Measurements from ENCODE around the gene CRNKL1. TPM values are rescaled to one million over a fixed set of nuclear protein-coding genes. Genes with fewer than 3 reads are reported as not detected.

The CRNKL1 gene
- polyA plus RNA-seq, 3 donors = 4.0 to 7.4 (median 5.9) TPM

DNA sequence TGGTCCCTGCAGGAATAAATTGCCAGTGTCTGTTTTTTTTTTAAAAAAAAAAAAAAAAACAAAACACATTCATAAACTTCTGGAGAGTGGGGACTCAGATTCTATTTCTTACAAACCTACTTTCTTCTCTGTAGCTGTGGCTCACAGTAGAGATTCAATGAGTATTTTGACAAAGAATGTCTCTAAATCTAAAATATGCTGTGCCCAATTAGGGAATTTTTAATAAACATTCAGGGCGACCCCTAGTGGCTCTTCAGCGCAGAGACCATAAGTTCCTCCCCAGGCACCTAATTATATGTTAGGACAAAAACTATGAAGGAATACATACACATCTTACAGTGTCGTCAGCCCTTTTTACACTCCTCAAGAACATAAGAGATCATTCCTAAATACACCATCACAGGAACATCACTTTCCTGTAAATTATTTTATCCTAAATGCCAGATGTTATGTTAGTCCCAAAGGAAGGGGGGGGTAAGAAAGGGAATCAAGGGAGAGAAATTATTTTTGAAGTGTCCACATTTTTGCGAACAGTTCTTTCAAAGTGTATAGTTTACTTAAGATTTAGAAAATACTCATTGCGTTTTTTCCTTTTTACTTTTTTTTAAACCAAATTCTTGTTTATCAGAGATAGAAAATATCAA, 56.9 kb downstream of the CRNKL1 start:
- Mint-ChIP-seq H3K36me3 (peaks cover 74 to 83% of the 10 kb centered on the region in 2 donors), H3K4me1 (peaks cover 43% of the 10 kb centered on the region), H3K27me3 (ENCODE audit: low read depth in 3 of 3) (peaks cover 0 to 2% (median 0%) of the 10 kb centered on the region in 3 donors), H3K27ac (peak overlapping the region in 6 of 7 donors; percentile 35 to 76 (median 72)), H3K4me3 (no peak overlapping the region), H3K9me3 (no peaks in the 10 kb centered on the region)
- WGBS (ENCODE audit: insufficient coverage) = no CpG with 5 or more reads among the region's 5 CpGs
- H2AFZ ChIP-seq (ENCODE audit: insufficient read depth, low read depth, low read length, poor library complexity, severe bottlenecking) = no peak overlapping the region
- intact Hi-C loops (cut with micrococcal nuclease) = loop anchor here (5.0 to 10.0 kb wide), 4 partner anchors 93 to 303 kb away; no protein-coding TSS in a partner anchor
- H3K36me3 ChIP-seq (replicated peaks in 1 of 2; ENCODE audit: control insufficient read depth in 1 of 2, insufficient read depth in 2 of 2, low read length in 2 of 2) = peaks cover 68 to 91% of the 10 kb centered on the region in 2 donors
- peak in 2 of 3 donors; percentile 63 to 74 for DNase-seq
- peaks cover 19% of the 10 kb centered on the region for H4K20me1 ChIP-seq (ENCODE audit: insufficient read depth, low read length)
- H3K9me3 ChIP-seq (replicated peaks in 1 of 2; ENCODE audit: control insufficient read depth in 1 of 2, insufficient read depth in 1 of 2, low read length in 2 of 2) = no peaks in the 10 kb centered on the region
- H3K27ac ChIP-seq (ENCODE audit: low read depth in 1 of 2, low read length in 2 of 2) = peak overlapping the region in 1 of 2 donors; percentile 10
- H3K4me2 ChIP-seq (replicated peaks; ENCODE audit: extremely low read depth, low read length, poor library complexity, severe bottlenecking) = no peak overlapping the region
- no peaks in the 10 kb centered on the region for H3K27me3 ChIP-seq (ENCODE audit: control insufficient read depth in 2 of 2, insufficient read depth in 2 of 2, low read length in 2 of 2)
- H3K9ac ChIP-seq (ENCODE audit: insufficient read depth, low read length, poor library complexity, severe bottlenecking) = no peak overlapping the region
- peaks cover 54% of the 10 kb centered on the region for H3K79me2 ChIP-seq (ENCODE audit: insufficient read depth, low read length)
- TF ChIP-seq, protein P1, sequence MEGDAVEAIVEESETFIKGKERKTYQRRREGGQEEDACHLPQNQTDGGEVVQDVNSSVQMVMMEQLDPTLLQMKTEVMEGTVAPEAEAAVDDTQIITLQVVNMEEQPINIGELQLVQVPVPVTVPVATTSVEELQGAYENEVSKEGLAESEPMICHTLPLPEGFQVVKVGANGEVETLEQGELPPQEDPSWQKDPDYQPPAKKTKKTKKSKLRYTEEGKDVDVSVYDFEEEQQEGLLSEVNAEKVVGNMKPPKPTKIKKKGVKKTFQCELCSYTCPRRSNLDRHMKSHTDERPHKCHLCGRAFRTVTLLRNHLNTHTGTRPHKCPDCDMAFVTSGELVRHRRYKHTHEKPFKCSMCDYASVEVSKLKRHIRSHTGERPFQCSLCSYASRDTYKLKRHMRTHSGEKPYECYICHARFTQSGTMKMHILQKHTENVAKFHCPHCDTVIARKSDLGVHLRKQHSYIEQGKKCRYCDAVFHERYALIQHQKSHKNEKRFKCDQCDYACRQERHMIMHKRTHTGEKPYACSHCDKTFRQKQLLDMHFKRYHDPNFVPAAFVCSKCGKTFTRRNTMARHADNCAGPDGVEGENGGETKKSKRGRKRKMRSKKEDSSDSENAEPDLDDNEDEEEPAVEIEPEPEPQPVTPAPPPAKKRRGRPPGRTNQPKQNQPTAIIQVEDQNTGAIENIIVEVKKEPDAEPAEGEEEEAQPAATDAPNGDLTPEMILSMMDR (IDR thresholded peaks at IDR 0.05) = peak; percentile 83
- no peak overlapping the region for H3K4me3 ChIP-seq (replicated peaks in 1 of 3; ENCODE audit: low read depth in 2 of 3, low read length in 3 of 3)
- peaks cover 36 to 45% of the 10 kb centered on the region in 2 donors for H3K4me1 ChIP-seq (ENCODE audit: control insufficient read depth in 1 of 2, insufficient read depth in 2 of 2, low read length in 2 of 2)

DNA sequence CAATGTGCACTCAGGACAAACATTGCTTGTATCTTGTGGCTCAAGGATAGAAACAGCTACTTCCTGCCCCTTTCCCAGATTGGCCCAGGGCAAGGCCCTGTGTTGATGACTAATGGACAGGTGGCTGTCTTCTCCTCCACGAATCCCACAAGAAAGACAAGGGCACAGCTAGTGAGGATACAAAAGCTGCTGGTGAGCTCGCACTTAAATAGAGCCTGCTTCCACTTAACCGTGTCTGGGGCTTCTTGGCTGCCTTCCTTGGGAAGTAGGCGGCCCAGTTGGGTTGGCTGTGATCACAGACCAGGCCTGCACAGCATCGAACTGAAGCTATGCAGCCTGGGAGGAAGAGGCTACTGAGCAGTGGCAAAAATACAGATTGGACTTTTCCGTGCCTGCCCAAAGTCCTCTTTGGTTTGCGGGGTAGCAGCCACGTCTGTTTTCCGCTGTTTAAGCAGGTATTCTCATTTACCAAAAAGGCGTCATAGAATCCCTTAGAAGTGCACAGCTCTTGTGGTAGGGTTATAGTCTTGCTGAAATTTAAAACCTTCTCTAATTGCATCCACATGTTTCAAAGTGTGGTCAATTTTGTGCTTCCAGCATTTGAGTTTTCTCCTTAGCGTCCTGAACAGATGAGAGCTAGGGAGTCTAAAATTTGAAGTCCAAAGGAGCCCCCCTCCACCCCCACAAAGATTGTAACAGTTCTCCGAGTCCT, 58.2 kb downstream of the CRNKL1 start:
- no peak overlapping the region for H3K4me3 Mint-ChIP-seq
- peak overlapping the region; percentile 13 to 60 for H3K27ac ChIP-seq (ENCODE audit: low read depth in 1 of 2, low read length in 2 of 2)
- peaks cover 31% of the 10 kb centered on the region for H3K4me1 Mint-ChIP-seq
- H3K36me3 ChIP-seq (replicated peaks in 1 of 2; ENCODE audit: control insufficient read depth in 1 of 2, insufficient read depth in 2 of 2, low read length in 2 of 2) = peaks cover 70 to 92% of the 10 kb centered on the region in 2 donors
- H3K27me3 Mint-ChIP-seq (ENCODE audit: low read depth in 3 of 3) = peaks cover 0 to 2% (median 0%) of the 10 kb centered on the region in 3 donors
- H3K27ac Mint-ChIP-seq = peak overlapping the region in 5 of 7 donors; percentile 43 to 83 (median 69)
- H3K79me2 ChIP-seq (ENCODE audit: insufficient read depth, low read length) = peaks cover 62% of the 10 kb centered on the region
- H3K9me3 Mint-ChIP-seq = peaks cover 0 to 2% (median 0%) of the 10 kb centered on the region in 7 donors
- H3K9me3 ChIP-seq (replicated peaks in 1 of 2; ENCODE audit: control insufficient read depth in 1 of 2, insufficient read depth in 1 of 2, low read length in 2 of 2) = no peaks in the 10 kb centered on the region
- no peak overlapping the region for H3K4me3 ChIP-seq (replicated peaks in 1 of 3; ENCODE audit: low read depth in 2 of 3, low read length in 3 of 3)
- no peak overlapping the region for H2AFZ ChIP-seq (ENCODE audit: insufficient read depth, low read depth, low read length, poor library complexity, severe bottlenecking)
- H3K9ac ChIP-seq (ENCODE audit: insufficient read depth, low read length, poor library complexity, severe bottlenecking) = no peak overlapping the region
- WGBS (ENCODE audit: insufficient coverage) = 76% methylated on average over 4 of the region's 12 CpGs
- H3K4me2 ChIP-seq (replicated peaks; ENCODE audit: extremely low read depth, low read length, poor library complexity, severe bottlenecking) = no peak overlapping the region
- H3K36me3 Mint-ChIP-seq = peaks cover 75 to 84% of the 10 kb centered on the region in 2 donors
- no peaks in the 10 kb centered on the region for H3K27me3 ChIP-seq (ENCODE audit: control insufficient read depth in 2 of 2, insufficient read depth in 2 of 2, low read length in 2 of 2)
- DNase-seq = no peak
- H4K20me1 ChIP-seq (ENCODE audit: insufficient read depth, low read length) = peaks cover 31% of the 10 kb centered on the region
- intact Hi-C loops (cut with micrococcal nuclease) = loop anchor here (5.0 to 10.0 kb wide), 3 partner anchors 92 to 299 kb away; no protein-coding TSS in a partner anchor
- peaks cover 23 to 33% of the 10 kb centered on the region in 2 donors for H3K4me1 ChIP-seq (ENCODE audit: control insufficient read depth in 1 of 2, insufficient read depth in 2 of 2, low read length in 2 of 2)
- TF ChIP-seq, protein P1 (IDR thresholded peaks at IDR 0.05) = no peak
